Stimulated activated CD8-positive, alpha-beta memory T cell treated with anti-CD3 and anti-CD28 coated beads, Interleukin-15, amount 100 ng/mL, for 24 hours (primary cell): ENCODE data around the gene ACTL7A.
"Not testable (repeated sequence)": the region's sequence is repeated elsewhere in the genome, so short reads cannot be mapped to it uniquely, and the experiment has no call there.

Experiments used
- DNase-seq: peaks from one replicate; pipeline ENCODE4 v3.0.0-alpha.2; 2020; ENCODE audit warnings: low read depth

ACTL7A gene

GRCh38 chr9:108861997-108862396 is at the start of gene ACTL7A:
Gene ACTL7A, plus strand, starts transcription at chr9:108862266. Its CDS starts 57 bp downstream, at chr9:108862323.
- no peak for DNase-seq

- no peak for DNase-seq
Observed at GRCh38 chr9:108812396-108813025, 49.6 kb upstream of the ACTL7A start.

DNA sequence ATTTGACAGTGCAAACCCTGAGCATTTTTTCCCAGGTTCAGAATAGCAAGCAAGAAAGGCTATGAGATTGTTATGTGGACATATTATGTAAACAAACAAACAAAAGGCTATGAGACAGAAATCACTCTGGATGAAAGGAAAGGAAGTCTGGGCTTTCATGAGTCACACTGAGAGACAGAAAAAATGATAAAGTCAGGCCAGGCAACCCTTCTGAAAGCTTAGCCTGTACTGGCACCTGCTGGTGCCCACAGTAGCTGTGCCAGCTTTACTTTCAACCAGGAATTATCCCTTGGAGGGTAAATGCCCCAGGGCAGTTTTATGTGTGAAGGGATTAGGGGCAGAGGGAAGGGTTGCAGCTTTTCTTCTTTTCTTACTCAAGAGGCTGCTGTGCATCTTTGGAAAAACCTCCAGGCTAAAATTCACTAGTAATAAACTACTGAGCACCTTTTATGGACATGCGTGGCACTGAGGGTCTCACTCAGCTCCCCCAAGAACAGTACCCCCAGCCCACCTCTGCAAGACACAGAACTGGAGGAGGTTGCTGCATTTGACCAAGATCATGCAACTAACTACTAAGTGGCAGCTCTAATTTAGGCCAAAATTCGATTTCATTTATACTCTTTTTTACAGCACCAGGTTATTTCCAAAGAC is 48.0 kb upstream of the ACTL7A start:
- DNase-seq: no peak

DNA sequence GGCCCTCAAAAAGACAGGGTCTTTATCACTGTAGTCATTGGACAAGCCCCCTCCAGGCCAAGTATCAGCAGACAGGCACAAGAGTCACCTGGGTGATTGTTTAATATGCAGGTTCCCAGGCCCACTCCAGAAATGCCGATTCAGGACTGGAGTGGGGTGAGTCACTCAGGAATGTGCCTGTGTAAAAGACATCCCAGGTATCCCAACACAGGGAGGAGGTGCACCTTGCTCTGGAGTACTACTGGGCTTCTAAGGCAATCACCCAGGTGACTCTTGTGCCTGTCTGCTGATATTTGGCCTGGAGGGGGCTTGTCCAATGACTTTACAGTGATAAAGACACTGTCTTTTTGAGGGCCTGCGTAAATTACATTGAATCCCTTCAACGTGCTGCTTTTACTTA is 46.9 kb upstream of the ACTL7A start:
- no peak for DNase-seq

DNA sequence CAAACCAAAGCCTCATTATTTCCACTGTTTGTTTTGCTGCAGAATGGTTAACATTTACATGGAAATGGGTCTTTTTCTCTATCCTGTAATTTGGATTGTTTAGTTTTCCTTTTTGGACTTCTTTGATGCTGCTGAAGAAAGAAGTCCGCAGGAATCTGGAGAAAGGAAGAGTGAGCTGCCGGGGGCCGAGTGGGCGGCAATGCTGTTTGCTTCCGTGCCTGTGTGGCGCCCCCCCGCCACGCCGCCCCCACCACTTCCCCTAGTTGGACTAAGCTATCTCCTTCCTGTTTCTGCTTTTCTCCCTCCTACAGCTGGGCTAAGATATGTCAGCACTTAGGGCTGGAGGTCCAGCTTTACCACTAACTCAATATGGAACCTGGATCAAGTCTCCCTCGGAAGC is 46.0 kb upstream of the ACTL7A start:
- DNase-seq: no peak

DNA sequence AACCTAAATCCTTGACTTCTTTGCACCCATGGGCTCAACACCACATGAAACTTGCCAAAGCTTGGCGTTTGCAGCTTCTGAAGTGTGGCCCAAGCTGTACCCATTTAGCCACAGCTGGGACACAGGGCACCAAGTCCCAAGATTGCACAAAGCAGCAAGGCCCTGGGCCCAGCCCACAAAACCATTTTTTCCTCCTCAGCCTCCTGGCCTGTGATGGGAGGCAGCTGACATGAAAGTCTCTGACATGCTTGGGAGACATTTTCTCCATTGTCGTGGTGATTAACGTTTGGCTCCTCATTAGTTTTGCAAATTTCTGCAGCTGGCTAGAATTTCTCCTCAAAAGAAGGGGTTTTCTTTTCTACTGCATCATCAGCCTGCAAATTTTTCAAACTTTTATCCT is 38.2 kb upstream of the ACTL7A start:
- DNase-seq: no peak

DNA sequence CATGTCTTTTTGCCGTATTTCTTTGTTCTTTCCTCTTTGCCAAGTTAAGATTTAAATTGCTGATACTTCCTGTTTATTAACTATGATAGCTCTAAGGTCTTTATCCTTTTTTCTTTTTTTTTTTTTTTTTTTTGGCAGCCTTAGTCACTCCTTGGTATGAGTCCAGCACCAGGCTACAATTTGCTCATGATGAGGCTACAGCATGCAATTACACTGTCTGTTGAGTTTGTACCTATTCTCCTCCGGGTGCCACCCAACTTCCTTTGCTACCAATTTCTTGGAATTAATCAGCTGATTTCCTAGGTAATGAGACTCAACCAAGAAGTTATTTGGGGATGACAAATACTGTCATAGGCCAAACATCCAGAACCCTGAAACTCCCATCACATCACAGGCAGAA is 31.8 kb upstream of the ACTL7A start:
- DNase-seq: no peak

DNA sequence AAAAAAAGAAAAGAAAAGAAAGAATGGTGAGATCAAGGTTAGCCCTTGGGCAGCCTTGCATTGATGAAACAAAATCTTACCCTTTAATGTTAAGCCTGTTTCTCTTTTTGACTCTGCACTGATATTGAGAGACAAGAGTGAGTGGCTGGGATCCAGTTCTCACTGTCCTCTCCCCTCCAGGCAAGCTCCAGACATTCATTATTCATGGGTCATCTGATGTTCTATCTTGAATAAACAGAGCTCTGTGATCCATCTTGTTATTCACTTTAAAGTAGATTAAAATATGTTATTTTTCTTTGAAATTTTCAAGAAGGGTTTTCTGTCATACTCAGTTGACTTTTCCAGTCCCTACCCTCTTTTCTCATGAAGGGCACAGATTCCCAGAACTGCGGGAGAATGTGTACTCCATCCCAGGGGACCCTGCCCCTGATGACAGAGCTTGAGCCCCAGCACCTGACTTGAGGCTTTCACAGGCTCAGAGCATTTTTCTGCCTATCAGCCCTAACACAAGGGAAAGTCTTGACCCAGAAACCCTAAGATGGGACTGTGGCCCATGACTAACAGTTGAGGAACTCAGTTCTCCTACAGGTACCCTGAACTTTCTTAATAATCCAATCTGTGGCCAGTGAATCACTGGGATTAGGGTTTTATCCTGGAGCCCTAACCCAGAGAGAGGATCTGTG is 30.4 kb upstream of the ACTL7A start:
- no peak for DNase-seq

- no peak for DNase-seq
Observed at GRCh38 chr9:108832179-108832500, 29.9 kb upstream of the ACTL7A start.

GRCh38 chr9:108834959-108835665 is 27.0 kb upstream of the ACTL7A start:
- no peak for DNase-seq

DNA sequence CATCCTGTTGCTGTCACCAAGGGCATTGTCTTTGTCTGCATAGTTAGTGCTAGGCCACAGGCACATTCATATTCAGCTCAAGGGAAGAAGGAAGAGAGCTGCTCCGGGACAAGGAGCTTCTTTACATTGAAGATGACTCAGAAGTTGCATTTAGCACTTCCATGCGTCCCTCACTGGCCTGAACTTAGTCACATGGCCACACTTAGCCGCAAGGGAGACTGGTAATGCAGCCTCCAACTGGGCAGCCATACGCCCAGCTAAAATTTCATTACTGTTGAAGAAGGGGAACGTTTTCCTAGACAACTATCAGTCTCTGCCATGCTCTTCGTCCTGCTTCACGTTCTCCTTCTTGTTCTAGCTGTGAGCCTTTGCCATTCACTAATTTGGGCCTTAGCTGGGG is 26.2 kb upstream of the ACTL7A start:
- no peak for DNase-seq

DNA sequence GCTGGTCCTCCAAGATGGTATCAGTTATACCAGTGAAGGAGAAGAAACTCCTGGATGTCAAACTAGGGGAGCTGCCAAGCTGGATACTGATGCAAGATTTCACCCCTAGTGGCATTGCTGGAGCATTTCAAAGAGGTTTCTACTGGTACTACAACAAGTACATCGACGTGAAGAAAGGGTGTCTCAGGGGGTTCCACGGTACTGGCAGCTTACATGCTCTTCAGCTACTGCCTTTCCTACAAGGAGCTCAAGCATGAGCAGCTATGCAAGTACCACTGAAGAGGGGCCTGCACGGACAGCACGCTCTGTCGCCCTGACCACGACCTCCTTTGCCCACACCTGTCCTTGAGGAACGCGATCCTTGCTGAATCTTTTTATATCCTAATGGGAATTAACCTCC is 25.7 kb upstream of the ACTL7A start:
- no peak for DNase-seq

DNA sequence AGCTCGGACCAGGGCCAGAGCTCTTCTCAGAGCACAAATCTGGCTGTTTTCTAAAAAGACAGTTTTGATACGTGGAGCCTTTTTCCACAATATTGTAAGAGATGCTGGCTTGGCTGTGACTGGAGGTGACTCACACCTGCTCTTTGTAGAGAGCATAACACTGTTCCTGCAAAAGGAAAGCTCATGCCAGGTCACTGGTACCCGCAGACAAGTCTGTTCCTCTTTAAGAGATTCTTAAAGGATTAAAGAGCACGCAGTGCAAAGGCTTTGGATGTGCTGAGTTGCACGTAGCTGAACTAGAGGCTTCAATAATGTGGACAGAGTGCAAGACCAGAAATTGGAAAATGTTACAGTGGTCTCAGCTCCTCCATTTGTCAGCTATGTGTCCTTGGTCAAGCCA is 25.3 kb upstream of the ACTL7A start:
- no peak for DNase-seq

DNA sequence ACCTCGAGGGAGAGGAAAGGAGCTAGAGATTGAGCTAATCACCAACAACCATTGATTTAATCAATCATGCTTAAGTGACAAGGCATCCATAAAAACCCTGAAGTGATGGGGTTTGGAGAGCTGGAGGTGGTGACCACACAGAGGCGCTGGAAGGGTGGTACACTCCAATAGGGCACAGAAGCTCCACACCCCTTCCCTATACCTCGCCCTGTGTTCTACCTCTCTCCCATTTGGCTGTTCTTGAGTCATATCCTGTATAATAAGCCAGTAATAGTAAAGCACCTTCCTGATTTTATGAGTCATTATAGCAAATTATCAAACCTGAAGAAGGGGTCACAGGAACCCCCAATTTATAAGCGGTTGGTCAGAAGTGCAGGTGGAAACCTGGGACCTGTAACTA is 24.5 kb upstream of the ACTL7A start:
- DNase-seq: no peak

- no peak for DNase-seq
Observed at GRCh38 chr9:108838017-108838416, 24.0 kb upstream of the ACTL7A start.

DNA sequence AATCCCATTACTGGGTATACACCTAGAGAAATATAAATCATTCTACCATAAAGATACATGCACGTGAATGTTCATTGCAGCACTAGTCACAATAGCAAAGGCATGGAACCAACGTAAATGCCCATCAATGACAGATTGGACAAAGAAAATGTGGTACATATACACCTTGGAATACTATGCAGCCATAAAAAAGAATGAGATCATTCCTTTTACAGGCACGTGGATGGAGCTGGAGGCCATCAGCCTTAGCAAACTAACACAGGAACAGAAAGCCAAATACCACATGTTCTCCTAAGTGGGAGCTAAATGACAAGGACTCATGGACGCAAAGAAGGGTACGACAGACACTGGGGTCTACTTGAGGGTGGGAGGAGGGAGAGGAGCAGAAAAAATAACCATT is 22.5 kb upstream of the ACTL7A start:
- not testable (repeated sequence) for DNase-seq

DNA sequence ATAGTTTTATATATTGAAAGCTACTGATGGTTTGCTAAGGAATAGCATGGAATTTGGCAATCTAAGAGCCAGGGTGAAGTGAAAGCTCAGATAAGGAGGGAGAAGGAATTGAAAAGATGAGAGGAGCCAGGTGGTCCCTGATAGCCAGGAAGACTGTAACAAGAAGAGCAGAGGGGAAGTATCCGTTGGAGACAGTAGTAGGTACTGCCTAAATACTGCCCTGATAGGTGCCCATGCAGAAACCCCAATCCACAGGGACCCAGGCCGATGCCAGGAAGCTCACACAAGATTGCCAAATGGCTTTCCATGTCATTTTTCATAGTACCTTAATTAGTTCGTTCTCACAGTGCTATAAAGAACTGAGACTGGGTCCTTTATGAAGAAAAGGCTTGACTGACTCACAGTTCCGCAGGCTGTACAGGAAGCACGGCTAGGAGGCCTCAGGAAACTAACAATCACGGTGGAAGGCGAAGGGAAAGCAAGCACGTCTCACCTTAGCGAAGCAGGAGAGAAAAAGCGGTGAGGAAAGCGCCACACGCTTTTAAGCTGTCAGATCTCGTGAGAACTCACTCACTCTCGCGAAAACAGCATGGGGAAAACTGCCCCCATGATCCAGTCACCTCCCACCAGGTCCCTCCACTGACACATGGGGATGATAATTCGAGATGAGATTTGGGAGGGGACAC is 19.3 kb upstream of the ACTL7A start:
- no peak for DNase-seq

DNA sequence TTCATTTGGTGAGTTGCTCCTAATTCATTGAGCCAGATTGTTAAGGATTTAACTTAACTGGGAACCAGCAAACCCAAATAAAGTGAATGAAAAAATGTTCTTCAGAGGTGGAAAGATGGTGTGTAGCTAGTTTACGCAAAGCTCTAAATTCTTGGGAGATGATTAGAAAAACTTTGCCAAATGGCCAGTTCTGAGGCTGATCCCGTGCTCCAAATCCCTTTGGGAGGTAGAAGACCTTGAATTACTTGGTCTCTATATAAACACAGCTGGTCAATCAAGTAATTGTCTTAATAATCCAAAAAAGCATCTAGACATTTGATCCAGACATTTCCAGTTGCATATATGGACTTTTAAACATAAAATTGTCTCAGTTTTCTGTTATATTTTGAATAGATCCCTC is 17.7 kb upstream of the ACTL7A start:
- DNase-seq: no peak

DNA sequence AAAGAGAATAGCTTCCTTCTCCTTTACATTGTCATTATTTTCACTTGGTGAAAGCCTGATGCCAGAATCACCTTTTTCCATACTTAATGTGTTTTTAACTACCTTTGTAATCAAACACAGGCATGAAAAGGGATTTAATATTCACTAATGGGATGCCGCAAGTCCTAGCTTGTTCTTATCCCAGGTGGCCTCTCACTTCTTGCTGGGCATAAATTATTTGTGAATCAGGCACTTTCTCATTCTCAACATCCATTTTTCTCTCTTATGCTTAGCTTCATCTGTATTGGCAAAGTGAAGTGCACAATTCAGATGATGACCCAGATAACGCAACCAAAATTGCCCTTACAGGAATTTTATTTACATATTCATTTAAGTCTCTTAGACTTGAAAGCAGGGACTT is 17.2 kb upstream of the ACTL7A start:
- DNase-seq: no peak

DNA sequence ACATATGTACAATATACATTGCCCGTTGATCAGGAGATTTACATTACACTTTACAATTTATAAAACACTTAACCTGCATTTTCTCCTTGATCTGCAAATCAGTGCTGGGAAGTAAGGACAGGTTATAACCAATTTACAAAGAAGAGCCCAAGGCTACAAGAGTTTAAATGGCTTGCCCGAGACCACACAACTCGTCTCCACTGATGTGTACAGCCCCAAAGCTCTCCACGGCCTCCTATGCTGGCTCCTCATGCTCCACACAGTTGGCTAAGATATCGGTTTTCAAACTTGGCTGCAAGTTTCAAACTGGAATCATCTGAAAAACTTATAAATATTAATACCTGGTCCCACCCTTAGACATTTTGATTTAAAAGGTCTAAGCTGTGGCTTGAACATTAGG is 16.6 kb upstream of the ACTL7A start:
- DNase-seq: no peak

GRCh38 chr9:108845947-108846346 is 16.1 kb upstream of the ACTL7A start:
- no peak for DNase-seq

DNA sequence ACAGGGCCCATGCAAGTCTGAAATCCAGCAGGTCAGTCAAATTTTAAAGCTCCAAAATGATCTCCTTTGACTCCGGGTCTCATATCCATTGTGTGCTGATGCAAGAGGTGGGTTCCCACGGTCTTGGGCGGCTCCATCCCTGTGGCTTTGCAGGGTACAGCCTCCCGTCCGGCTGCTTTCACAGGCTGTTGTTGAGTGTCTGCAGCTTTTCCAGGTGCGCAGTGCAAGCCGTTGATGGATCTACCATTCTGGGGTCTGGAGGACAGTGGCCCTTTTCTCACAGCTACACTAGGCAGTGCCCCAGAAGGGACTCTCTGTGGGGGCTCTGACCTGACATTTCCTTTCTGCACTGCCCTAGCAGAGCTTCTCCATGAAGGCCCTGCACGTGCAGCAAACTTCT is 13.8 kb upstream of the ACTL7A start:
- not testable (repeated sequence) for DNase-seq
